Stimulated activated CD4-positive, alpha-beta T cell treated with anti-CD3 and anti-CD28 coated beads, Interleukin-1b, Interleukin-23, amount 100 ng/mL, for 24 hours (primary cell): Measurements from ENCODE around the gene HINT3.
"Not testable (repeated sequence)": the region's sequence is repeated elsewhere in the genome, so short reads cannot be mapped to it uniquely, and the experiment has no call there.

Source experiments
- DNase-seq, 4 experiments: peaks; one replicate each; pipeline ENCODE4 v3.0.0-alpha.2; 2020; ENCODE audit warnings: low read depth in 4 of 4, low spot score in 1 of 4

Gene HINT3

DNA sequence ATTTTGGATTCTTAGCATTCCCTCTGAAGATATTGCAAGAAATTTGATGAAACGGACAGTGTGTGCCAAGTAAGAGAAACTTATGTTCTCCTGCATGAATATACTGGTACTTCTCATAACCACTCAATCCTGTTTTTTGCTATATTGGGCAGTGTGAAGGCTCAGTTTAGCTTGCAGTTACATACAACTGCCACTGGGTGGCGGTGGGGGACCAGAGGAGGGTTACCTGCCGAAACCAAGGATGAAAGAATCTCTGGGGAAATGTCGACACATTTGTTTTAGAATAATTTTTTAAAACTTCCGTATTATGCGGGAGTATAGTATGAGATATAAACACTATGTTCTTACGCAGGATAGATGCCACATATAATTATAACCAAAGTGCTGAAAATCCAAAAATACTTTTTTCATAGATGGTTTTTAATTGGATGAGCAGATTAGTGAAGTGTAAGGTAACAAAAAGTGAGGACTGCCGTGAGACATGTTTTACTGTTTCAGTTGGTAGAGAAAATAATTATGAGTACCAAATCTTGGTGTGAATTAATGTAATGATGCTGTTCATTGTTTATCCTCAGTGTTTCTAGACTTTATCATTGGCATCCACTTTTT, 39.5 kb downstream of the HINT3 start:
- DNase-seq = peak; percentile 33 to 48 (median 45)

GRCh38 chr6:126002755-126003679, 46.4 kb downstream of the HINT3 start:
- no peak for DNase-seq

DNA sequence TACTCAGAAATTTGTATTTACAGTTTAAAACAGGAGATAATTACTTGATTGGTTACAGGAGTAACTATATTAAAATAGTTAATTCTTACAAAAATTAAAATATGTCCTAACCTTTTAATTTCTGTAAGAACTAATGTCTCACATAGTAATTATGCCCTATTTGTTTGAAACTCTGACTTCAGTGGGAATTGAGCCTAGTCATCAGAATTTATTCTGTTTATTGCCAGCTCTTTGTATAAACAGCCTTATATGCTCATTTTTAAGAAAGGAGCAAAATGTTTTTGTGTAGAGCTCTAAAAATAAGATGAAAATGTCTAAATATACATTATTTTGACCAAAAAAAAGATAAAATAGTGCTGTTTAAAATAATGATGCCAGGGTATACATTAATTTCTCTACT, 51.2 kb downstream of the HINT3 start:
- DNase-seq = no peak

DNA sequence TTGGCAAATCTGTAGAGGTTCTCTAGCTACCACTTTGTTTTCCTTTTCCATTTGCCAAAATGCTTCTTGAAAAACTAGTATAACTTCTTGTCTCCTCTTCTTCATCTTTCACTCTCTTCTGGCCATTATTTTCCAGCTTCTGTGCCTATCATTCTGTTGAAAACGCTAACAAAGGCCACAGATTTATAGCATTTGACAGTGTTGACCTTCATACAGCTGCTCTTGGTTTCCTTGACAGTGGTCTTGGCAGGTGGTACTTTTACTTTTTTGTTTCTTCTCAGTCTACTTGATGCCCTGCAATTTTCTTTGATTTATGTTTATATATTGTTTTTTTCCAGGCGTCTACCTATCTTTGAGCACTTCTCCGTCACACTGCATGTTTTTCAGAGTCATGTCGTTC, 53.5 kb downstream of the HINT3 start:
- no peak for DNase-seq

DNA sequence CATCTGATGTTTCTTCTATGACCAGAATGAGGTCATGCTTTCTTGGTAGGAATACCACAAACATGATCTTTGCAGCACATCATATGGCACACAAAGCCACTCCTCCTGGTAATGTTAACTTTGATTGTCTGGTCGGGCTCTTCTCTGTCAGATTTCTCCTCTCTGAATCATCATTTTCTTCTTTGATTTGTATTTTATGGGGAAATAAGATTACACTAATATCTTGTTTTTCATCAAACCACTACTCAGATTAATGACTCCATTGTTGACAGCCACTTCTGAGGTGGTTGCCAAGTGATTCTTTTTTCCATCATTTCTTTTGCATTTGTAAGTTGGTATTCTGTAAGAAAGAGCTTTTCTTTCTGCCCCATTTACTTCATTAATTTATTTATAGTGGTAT, 59.3 kb downstream of the HINT3 start:
- no peak for DNase-seq

DNA sequence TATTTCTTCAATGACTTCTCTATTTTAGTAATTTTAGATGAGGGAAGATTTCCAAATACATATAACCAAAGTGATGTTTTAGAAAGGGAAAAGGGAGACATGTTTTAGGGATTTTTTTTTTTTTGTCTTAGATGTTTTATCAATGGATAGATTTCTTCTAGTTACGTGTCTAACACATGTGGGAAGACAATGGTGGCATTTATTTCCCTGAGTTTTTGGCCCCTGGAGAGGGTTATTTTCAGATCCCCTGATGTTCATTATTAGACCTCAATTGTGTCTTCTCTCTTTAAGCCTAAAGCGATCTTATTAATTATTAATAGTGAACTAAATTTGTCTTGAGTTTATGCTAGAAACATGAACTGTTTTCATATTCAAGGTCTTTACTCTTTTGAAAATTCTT, 60.0 kb downstream of the HINT3 start:
- DNase-seq = no peak

GRCh38 chr6:126017668-126018067, 61.1 kb downstream of the HINT3 start:
- no peak for DNase-seq

DNA sequence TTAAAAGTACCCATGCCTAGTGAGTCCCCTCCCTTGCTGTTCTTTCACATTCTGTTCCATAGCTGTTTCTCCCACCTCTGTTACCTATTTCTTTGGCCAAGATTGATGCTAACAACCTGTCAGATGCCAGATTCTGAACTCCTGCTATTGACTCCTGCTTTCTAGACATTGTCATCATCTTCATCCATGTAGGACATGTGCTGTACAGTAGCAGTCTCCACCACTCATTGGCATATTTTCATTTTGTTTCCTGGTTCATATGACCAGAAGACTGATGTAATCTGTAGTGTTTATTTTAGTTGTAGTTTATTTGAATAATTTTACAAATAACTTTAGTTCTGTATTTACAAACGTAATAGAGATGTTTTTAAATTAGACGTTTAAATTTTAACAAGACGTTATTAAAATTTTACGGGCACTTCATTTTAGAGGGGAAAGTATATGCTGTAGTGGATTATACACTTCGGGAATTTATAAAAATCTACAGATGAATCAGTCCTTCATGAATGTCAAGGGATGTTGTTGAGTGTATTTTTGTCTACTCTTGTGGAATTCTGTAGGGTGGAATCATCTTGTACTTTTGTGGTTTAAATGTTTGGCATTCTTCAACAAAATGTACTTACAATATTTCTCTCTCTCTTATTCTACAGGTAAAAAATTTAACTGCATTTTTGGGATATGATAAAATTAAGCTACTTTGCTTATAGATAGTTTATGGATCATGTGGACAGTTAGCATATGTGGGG, 63.9 kb downstream of the HINT3 start:
- no peak for DNase-seq

DNA sequence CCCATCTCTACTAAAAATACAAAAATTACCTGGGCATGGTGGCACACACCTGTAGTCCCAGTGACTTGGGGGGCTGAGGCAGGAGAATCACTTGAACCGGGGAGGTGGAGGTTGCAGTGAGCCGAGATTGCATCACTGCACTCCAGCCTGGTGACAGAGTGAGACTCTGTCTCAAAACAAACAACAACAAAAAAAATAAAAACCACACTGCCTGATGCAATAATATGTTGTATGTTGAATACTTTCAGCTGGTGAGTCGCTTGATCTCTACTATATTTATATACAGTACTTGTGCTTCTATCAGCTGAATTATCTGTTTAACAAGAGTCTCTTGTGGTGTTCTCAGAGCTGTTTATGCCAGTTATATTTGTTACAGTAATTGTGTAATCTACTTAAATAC, 66.9 kb downstream of the HINT3 start:
- not testable (repeated sequence) for DNase-seq

DNA sequence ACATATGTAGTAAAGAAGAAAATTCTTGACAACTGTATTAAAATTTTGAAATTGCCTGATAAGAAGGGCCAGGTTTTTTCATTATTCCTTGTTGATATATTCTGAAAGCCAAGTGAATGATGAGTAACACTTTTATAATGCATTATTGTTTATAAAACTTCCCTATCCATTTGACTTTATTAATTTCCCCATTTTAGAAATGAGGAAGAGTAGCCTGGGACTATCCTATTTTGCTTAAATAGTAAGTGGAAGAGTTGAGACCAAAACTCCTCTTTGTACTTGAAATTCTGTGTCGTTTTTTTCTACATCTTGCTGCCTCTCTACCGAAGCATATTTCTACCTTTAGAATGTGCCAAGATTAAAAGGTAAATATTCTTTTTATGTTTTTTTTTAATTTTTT, 69.4 kb downstream of the HINT3 start:
- DNase-seq = no peak

DNA sequence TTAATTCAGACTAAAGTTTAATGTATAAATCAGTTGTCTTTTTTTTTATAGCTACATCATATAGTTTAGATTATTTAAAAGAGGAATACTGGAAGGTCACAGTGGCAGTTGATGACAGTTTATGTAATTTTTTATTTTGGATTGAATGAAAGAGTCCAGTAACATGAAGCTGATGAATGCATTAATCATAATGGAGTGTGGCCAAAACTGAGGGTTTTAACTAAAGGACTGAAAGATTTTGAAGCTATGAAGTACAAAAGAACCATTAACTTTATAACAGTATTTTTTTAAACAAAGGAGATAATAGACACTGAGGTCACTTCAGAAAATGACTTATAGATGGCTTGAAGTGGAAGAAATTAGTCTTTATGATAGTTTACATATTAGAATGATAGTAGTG, 71.0 kb downstream of the HINT3 start:
- DNase-seq = no peak
